DMS114 treated with DMSO at 0.1 percent for 48 hours (cell line): ENCODE results near the gene ENDOD1.
"Not testable (repeated sequence)": the region's sequence is repeated elsewhere in the genome, so short reads cannot be mapped to it uniquely, and the experiment has no call there.

Source experiments
- DNase-seq: peaks from one replicate; lab custom pipeline; 2025; ENCODE audit not compliant: unreplicated experiment; lab: John Stamatoyannopoulos, UW

Gene ENDOD1

GRCh38 chr11:95102733-95103132 lies 13.1 kb downstream of the ENDOD1 start:
- DNase-seq, result no peak

- no peak for DNase-seq
These were observed 14.1 kb downstream of the ENDOD1 start for GRCh38 chr11:95103701-95104100.

GRCh38 chr11:95104121-95104830 lies 14.6 kb downstream of the ENDOD1 start:
- no peak for DNase-seq

- DNase-seq, result no peak
These were observed 15.2 kb downstream of the ENDOD1 start for GRCh38 chr11:95104856-95105255.

DNA sequence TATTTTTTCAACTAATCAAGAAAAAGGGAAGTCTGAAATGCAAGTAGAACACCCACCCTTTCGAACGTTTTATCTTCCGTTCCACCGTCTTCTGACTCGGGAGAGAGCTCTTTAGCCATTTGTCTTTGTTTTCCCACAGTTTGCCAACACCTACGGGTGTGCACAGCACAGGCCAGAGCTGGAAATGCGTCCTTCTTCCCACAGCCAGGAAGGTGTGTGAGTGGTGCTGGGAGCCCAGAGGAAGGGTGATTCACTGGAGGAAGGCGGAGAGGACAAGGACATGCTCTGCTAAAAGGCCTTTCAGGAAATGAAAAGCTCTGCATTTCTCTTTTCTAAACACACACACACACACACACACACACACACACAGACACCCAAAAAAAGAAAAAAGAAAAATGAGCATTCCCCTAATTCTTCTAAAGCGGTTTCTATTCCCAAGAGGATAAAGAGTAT lies 18.5 kb downstream of the ENDOD1 start:
- DNase-seq, result no peak

DNA sequence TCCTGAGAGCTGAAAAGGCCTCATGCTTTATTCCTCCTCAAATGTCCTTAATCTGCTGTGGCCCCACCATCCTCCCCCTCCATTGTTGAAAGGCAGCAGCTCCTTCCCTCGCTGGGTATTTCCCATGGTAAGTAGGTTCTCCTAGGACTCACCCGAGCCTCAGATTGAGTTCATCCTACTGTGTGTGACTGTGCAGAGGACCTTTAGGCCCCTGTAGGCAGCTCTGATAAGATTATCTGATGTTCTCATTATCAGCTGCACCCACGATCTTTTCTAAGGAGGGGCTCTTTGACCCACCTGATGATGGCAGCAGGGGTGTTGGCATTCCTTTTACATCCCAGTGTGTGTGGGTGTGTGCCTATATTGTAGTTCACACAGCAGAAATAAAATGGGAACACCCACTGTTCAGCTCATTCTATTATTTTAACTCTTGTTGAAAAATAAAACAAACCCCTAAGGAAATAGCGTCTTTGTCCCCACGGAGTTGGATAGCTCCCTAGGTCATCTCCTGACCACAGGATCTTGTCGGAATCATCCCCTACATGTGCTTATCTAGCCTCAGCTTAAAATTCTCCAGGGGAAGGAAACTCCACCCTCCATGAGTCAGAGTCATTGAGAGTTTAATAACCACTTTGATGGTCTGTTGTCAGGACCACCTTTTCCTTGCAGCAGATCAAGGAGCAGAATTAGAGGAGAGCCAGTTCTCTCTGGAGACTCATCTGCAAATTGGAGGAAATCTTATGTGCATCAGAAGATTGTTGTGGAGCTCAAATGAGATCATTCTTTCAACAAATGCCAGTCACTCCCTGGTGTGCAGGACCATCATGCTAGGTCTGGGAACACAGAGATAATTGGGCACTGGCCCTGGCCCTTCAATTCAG lies 19.3 kb downstream of the ENDOD1 start:
- DNase-seq, result no peak

- not testable (repeated sequence) for DNase-seq
These were observed 21.8 kb downstream of the ENDOD1 start for GRCh38 chr11:95111471-95111870.

DNA sequence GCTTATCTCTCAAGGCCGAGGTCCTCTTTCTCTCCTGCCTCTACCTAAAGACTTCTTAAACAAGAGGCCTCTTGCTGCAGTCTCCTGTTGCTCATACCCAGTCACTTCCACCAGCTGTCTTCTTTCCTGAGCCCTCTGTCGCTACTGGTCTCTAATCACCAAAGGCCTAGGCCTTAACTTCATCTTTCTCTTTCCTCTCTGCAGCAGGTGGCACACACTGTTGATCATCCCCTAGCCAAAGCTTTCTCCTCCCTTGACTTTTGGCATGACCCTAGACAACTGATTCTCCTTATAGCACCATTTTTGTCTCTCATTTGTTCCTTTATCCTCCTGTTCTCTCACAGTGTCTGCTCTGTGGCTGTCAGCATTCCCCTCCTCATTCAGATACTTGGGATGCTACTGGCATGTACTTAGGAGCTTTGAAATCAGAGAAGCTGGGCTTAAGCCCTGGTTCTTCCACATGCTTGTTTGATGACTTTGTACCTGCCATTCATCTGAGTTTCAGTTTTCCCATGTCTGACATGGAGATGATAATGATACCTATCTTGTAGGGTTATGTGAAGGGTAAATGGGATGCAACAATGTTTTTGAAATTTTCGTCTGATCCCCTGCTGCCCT lies 22.4 kb downstream of the ENDOD1 start:
- DNase-seq, result no peak

- no peak for DNase-seq
These were observed 26.0 kb downstream of the ENDOD1 start for GRCh38 chr11:95115597-95115996.

DNA sequence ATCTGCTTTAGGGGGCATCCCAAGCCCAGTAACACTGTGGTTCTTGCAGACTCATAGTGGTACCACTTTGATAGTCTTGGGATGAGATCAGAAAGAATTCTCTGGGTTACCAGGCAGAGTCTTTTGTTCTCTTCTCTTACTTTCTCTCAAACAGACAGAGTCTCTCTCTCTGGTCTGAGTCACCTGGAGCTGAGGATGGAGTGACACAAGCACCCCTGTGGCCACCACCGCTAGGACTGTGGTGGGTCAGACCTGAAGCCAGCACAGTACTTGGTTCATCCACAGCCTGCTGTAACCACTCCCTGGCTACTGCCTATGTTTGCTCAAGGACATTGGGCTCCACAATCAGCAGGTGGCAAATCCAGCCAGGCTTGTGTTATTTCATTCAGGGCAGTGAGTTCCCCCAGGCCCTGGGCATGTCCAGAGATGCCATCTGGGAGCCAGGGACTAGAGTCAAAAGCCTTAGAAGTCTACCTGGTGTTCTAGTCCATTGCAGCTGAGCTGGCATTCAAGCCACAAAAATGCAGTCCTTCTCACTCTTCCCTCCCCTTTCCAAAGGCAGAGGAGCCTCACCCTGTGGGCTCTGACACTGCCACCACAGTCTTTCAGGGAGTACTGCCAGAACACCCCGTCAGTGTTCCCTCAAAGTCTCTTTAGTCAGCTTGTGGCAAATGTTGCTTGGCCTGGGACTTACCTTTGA lies 29.9 kb downstream of the ENDOD1 start:
- DNase-seq, result no peak

DNA sequence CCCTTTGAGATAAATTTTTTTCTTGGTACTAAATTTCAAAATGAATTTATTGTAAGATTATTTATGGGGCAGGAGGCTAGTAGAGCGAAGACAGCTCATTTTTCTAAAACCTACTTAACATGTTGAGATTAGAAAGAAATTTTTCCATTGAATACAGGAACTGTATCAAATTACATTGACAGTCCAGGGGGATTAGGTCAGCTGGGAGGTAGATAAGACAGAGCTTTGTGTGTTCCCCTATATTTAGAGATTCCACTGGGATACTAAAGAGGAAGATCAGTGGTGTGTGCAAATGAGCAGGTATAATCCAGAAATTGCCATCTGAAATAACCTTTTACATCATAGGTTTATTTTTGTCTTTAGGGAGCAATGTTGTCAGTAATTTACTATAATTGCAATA lies 32.1 kb downstream of the ENDOD1 start:
- DNase-seq, result no peak

GRCh38 chr11:95123556-95123955 lies 33.9 kb downstream of the ENDOD1 start:
- no peak for DNase-seq

- DNase-seq, result no peak
These were observed 39.0 kb downstream of the ENDOD1 start for GRCh38 chr11:95128602-95129001.

GRCh38 chr11:95132956-95133355 lies 43.3 kb downstream of the ENDOD1 start:
- no peak for DNase-seq

DNA sequence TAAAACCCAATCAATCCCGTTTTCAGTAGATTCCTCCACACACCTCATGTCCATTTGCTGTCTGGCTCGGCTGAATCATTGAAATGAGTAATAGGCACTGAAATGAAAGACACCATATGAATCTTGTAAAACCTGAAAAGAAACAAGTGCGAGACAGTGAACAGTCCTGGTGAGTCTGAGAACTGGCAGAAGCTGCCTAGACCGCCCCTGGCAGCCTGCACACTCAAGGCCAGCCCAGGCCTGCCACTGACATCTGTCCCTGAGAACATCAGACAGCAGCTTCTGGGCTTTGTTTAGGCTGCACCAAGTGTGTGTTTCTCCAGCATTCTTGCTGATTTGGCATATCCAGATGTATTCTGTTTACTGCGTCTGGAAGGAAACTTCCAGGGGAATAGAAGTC lies 44.8 kb downstream of the ENDOD1 start:
- DNase-seq, result no peak

- DNase-seq, result no peak
These were observed 45.5 kb downstream of the ENDOD1 start for GRCh38 chr11:95135155-95135554.

- no peak for DNase-seq
These were observed 46.2 kb downstream of the ENDOD1 start for GRCh38 chr11:95135880-95136279.

DNA sequence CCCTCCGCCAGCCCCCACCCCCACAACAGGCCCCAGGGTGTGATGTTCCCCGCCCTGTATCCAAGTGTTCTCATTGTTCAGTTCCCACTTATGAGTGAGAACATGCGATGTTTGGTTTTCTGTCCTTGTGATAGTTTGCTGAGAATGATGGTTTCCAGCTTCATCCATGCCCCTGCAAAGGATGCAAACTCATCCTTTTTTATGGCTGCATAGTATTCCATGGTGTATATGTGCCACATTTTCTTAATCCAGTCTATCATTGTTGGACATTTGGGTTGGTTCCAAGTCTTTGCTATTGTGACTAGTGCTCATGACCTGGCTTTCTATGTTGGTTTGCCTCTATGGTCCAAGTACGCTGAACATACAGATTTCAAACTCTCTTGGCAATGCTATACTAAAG lies 47.1 kb downstream of the ENDOD1 start:
- not testable (repeated sequence) for DNase-seq

GRCh38 chr11:95137299-95137698 lies 47.7 kb downstream of the ENDOD1 start:
- no peak for DNase-seq

DNA sequence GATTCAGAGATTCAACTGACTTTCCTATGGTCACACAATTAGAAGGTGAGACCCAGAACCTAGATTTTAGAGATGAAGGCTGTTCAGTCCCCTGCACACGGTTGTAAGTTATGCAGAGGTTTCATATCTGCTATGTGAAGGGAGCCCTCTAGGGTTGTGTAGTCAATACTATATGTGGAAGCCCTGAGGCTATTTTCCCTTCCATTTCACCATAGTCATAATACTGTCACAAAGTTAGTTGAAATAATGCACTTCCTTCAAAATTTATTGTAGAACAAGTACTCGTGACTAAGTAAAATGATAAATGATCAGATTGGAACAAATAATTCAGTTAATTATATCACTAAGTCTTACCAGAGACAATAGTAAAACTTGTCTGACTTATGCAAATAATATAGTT lies 48.8 kb downstream of the ENDOD1 start:
- DNase-seq, result no peak

DNA sequence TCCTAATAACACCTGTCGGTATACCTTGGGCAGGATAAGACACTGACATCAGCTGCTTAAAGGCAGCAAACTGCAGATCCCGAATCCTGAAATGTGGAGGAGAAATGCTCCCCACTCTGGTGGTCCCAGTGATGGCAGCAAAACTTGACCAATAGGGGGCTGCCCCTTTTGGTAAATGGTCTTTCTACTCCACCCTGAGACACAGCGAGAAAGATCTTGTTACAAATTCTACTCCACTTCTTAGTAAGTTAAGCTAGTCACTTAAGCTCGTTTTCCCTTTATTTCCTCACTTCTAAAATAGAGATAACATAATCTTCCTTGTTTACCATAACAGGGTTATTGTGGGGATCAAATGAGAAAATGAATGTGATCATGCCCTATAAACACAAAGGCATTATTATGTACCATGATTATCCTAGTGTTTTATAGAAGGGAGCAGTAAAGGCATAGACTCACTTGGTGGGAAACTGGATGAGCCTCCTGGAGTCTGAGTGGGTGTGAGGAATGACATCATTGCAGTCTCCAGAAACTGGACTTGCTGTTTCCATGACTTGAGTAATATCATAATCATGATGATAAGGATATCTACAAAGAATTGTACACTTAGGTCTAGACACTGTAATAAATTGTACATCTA lies 50.9 kb downstream of the ENDOD1 start:
- DNase-seq, result no peak
